Muscle layer of duodenum (tissue), 2 donors: ENCODE data around the gene CYS1.
"Not testable (repeated sequence)": the region's sequence is repeated elsewhere in the genome, so short reads cannot be mapped to it uniquely, and the experiment has no call there.

Experiments used
- H3K27ac ChIP-seq: one replicate; pipeline ENCODE4 v1.7.0; 2013; ENCODE audit warnings: mild to moderate bottlenecking, low read length
- H3K27me3 ChIP-seq: one replicate; pipeline ENCODE4 v1.7.0; 2013; ENCODE audit warnings: low read depth, mild to moderate bottlenecking, control low read depth, low read length
- H3K36me3 ChIP-seq, 2 donors: one replicate each; pipeline ENCODE4 v1.7.0; 2013; ENCODE audit warnings: low read length in 2 of 2, control low read depth in 1 of 2, mild to moderate bottlenecking in 1 of 2; ENCODE audit not compliant: insufficient read depth in 2 of 2, control insufficient read depth in 1 of 2
- H3K4me1 ChIP-seq, 2 donors: one replicate each; pipeline ENCODE4 v1.7.0; 2013; ENCODE audit warnings: low read length in 2 of 2, mild to moderate bottlenecking in 2 of 2, control low read depth in 1 of 2, moderate library complexity in 1 of 2; ENCODE audit not compliant: insufficient read depth in 2 of 2, control insufficient read depth in 1 of 2
- H3K4me3 ChIP-seq, 2 donors: one replicate each; pipeline ENCODE4 v1.7.0; 2013; ENCODE audit warnings: low read length in 2 of 2, low read depth in 1 of 2, mild to moderate bottlenecking in 1 of 2
- H3K9me3 ChIP-seq, 2 donors: one replicate each; pipeline ENCODE4 v1.7.0; 2013; ENCODE audit warnings: low read length in 2 of 2, control low read depth in 1 of 2, mild to moderate bottlenecking in 1 of 2; ENCODE audit not compliant: control insufficient read depth in 1 of 2
- donor health status: healthy.

Gene CYS1

GRCh38 chr2:10014418-10015190 lies 65.6 kb downstream of the CYS1 start:
- Histone ChIP-seq H3K4me3 (no peak overlapping the region), H3K36me3 (no peaks in the 10 kb centered on the region), H3K27ac (no peak overlapping the region), H3K27me3 (no peaks in the 10 kb centered on the region), H3K9me3 (peaks cover 0 to 9% of the 10 kb centered on the region in 2 donors), H3K4me1 (peaks cover 5 to 10% of the 10 kb centered on the region in 2 donors)

- not testable (repeated sequence) for H3K36me3 ChIP-seq, H3K27ac ChIP-seq, H3K4me3 ChIP-seq, H3K27me3 ChIP-seq, H3K9me3 ChIP-seq
- peaks cover 5 to 12% of the 10 kb centered on the region in 2 donors for H3K4me1 ChIP-seq
Measured at GRCh38 chr2:10013651-10014417, 66.4 kb downstream of the CYS1 start.

GRCh38 chr2:10012963-10013461 lies 67.2 kb downstream of the CYS1 start:
- no peaks in the 10 kb centered on the region for H3K27me3 ChIP-seq
- H3K9me3 ChIP-seq, result peaks cover 0 to 9% of the 10 kb centered on the region in 2 donors
- H3K36me3 ChIP-seq, result no peaks in the 10 kb centered on the region
- no peak overlapping the region for H3K4me3 ChIP-seq
- H3K27ac ChIP-seq, result no peak overlapping the region
- H3K4me1 ChIP-seq, result peaks cover 5 to 20% of the 10 kb centered on the region in 2 donors

- not testable (repeated sequence) for H3K36me3 ChIP-seq, H3K4me3 ChIP-seq, H3K27ac ChIP-seq, H3K27me3 ChIP-seq, H3K9me3 ChIP-seq
- H3K4me1 ChIP-seq, result peaks cover 5 to 25% of the 10 kb centered on the region in 2 donors
Measured at GRCh38 chr2:10012366-10012962, 67.7 kb downstream of the CYS1 start.

GRCh38 chr2:10011606-10012325 lies 68.4 kb downstream of the CYS1 start:
- not testable (repeated sequence) for H3K27me3 ChIP-seq, H3K27ac ChIP-seq, H3K4me3 ChIP-seq, H3K9me3 ChIP-seq, H3K36me3 ChIP-seq
- peaks cover 5 to 30% of the 10 kb centered on the region in 2 donors for H3K4me1 ChIP-seq

GRCh38 chr2:10010861-10011605 lies 69.2 kb downstream of the CYS1 start:
- H3K4me1 ChIP-seq, result peaks cover 5 to 33% of the 10 kb centered on the region in 2 donors
- H3K4me3 ChIP-seq, H3K27me3 ChIP-seq, H3K27ac ChIP-seq, H3K36me3 ChIP-seq, H3K9me3 ChIP-seq: not testable (repeated sequence)

- Histone ChIP-seq H3K36me3 (no peaks in the 10 kb centered on the region), H3K27ac (no peak overlapping the region)
Measured at GRCh38 chr2:10009811-10010781, 70.1 kb downstream of the CYS1 start.

GRCh38 chr2:10009271-10009810 lies 70.9 kb downstream of the CYS1 start:
- Histone ChIP-seq H3K27ac (no peak overlapping the region), H3K4me1 (peaks cover 5 to 33% of the 10 kb centered on the region in 2 donors), H3K27me3 (no peaks in the 10 kb centered on the region), H3K4me3 (no peak overlapping the region), H3K36me3 (no peaks in the 10 kb centered on the region), H3K9me3 (no peaks in the 10 kb centered on the region)

More at GRCh38 chr2:10009811-10010781, 70.1 kb downstream of the CYS1 start:
- Histone ChIP-seq H3K9me3 (no peaks in the 10 kb centered on the region), H3K27me3 (no peaks in the 10 kb centered on the region), H3K4me3 (no peak overlapping the region), H3K4me1 (peaks cover 5 to 33% of the 10 kb centered on the region in 2 donors)

- no peaks in the 10 kb centered on the region for H3K36me3 ChIP-seq
- H3K27me3 ChIP-seq, result no peaks in the 10 kb centered on the region
- H3K4me3 ChIP-seq, result no peak overlapping the region
- peaks cover 5 to 33% of the 10 kb centered on the region in 2 donors for H3K4me1 ChIP-seq
- no peak overlapping the region for H3K27ac ChIP-seq
- no peaks in the 10 kb centered on the region for H3K9me3 ChIP-seq
Measured at GRCh38 chr2:10008809-10009176, 71.4 kb downstream of the CYS1 start.
